ENCODE measurements around the gene ZMYND19. TPM values are rescaled to one million over a fixed set of nuclear protein-coding genes. Genes with fewer than 3 reads are reported as not detected.

The ZMYND19 gene
- total and polyA plus RNA-seq, 2 of the 4 experiments (the other 2 are of a cell fraction), result 14.3 to 21.4 TPM

GRCh38 chr9:137613259-137613658, 22.9 kb upstream of the ZMYND19 start (continued):
- TF ChIP-seq USF2 (IDR thresholded peaks at IDR 0.05; ENCODE audit: low read depth, low read length), result no peak

GRCh38 chr9:137612741-137613142, 22.4 kb upstream of the ZMYND19 start:
- ChIA-PET POLR2A (ENCODE audit: unreplicated experiment) (no interaction called here), CTCF (no interaction called here)
- H2BK5ac ChIP-seq (ENCODE audit: low read depth, low read length, poor library complexity, severe bottlenecking), result peak overlapping the region; percentile 91
- no peaks in the 10 kb centered on the region for H3K27me3 ChIP-seq (ENCODE audit: control insufficient read depth, insufficient read depth, low read length)
- intact Hi-C loops (cut with micrococcal nuclease), result no loop called here
- H3K23ac ChIP-seq (ENCODE audit: low read depth, low read length), result 0 out of 2 replicates have a peak overlapping the region, but pooled peaks have one; percentile 40
- peak overlapping the region; percentile 80 for H2AFZ ChIP-seq (replicated peaks; ENCODE audit: low read length, poor library complexity)
- H4K8ac ChIP-seq (ENCODE audit: low read depth in 2 of 2, low read length in 2 of 2), result peak overlapping the region; percentile 56 to 84; a peak in 3 of 4 replicates
- in situ Hi-C loops (cut with MboI; ENCODE audit: low sequenced_read_pairs), result no loop called here
- H3K36me3 ChIP-seq (ENCODE audit: control insufficient read depth, insufficient read depth, low read length), result peaks cover 26% of the 10 kb centered on the region
- H3K4ac ChIP-seq (ENCODE audit: low read depth, low read length), result peak overlapping the region; percentile 71
- H2BK20ac ChIP-seq (ENCODE audit: low read depth, low read length), result no peak overlapping the region; the same call in 1 of the 2 replicates
- peaks cover 29% of the 10 kb centered on the region for H3K9me1 ChIP-seq (ENCODE audit: insufficient read depth, low read length)
- ATAC-seq (ENCODE audit: low read depth) (no peak), DNase-seq (no peak)
- peak overlapping the region; percentile 36 for H2BK120ac ChIP-seq (ENCODE audit: low read depth, low read length)
- H4K91ac ChIP-seq (ENCODE audit: insufficient read depth, low read depth, low read length), result no peak overlapping the region; the same call in 1 of the 2 replicates
- peak overlapping the region; percentile 39; the same call in 1 of the 2 replicates for H3K27ac ChIP-seq (ENCODE audit: insufficient read depth, low read length)
- H3K4me1 ChIP-seq (ENCODE audit: control insufficient read depth, insufficient read depth, low read length), result peaks cover 16% of the 10 kb centered on the region
- H3K79me1 ChIP-seq (ENCODE audit: low read depth in 1 of 2, low read length in 2 of 2), result peaks cover 23 to 59% of the 10 kb centered on the region in 2 experiments
- H4K5ac ChIP-seq (ENCODE audit: low read depth, low read length), result 0 out of 2 replicates have a peak overlapping the region, but pooled peaks have one; percentile 77
- H3K4me2 ChIP-seq (ENCODE audit: low read depth, low read length), result no peak overlapping the region
- no peak overlapping the region; the same call in 2 of the 3 replicates for H2BK15ac ChIP-seq (ENCODE audit: low read depth, low read length)
- H4K20me1 ChIP-seq (ENCODE audit: insufficient read depth, low read length), result peaks cover 18% of the 10 kb centered on the region
- no peaks in the 10 kb centered on the region for H3K9me3 ChIP-seq (ENCODE audit: control insufficient read depth, insufficient read depth, low read length)
- H3K56ac ChIP-seq (ENCODE audit: extremely low read depth, insufficient read depth, low read length), result no peak overlapping the region
- peak overlapping the region; percentile 99 for H2AK9ac ChIP-seq (replicated peaks; ENCODE audit: low read depth, low read length, poor library complexity)
- H3K9ac ChIP-seq (ENCODE audit: low read depth, low read length), result peak overlapping the region; percentile 2; the same call in 1 of the 2 replicates
- dilution Hi-C loops (cut with HindIII; ENCODE audit: low sequenced_read_pairs, unreplicated experiment), result no loop called here
- peak overlapping the region; percentile 76; the same call in 1 of the 2 replicates for H3K14ac ChIP-seq (replicated peaks; ENCODE audit: low read depth, low read length)
- no TSS peak for BruUV-seq (replicated peaks)
- H3K4me3 ChIP-seq (ENCODE audit: insufficient read depth, low read depth, low read length), result no peak overlapping the region
- peak overlapping the region; percentile 97 for H2AK5ac ChIP-seq (ENCODE audit: low read depth, low read length)
- H3K18ac ChIP-seq (ENCODE audit: low read depth, low read length), result no peak overlapping the region
- 80% methylated on average over 2 of the region's 8 CpGs; no CpG with 5 or more reads in 1 of the 2 experiments for WGBS, 2 experiments (ENCODE audit: extremely low coverage in 2 of 2, insufficient read length in 1 of 2)
- TF ChIP-seq RFX5 (IDR thresholded peaks at IDR 0.05; ENCODE audit: low read depth, low read length) (no peak), SMC3 (IDR thresholded peaks at IDR 0.05; ENCODE audit: low read depth, low read length) (no peak), RAD21 (IDR thresholded peaks at IDR 0.05; ENCODE audit: low read length) (no peak), MAFK (IDR thresholded peaks at IDR 0.05; ENCODE audit: low read depth, low read length) (no peak), BHLHE40 (IDR thresholded peaks at IDR 0.05; ENCODE audit: low read depth, low read length) (no peak), CTCF (conservative IDR thresholded peaks at IDR 0.05; ENCODE audit: low read depth, low read length) (no peak), FOS (IDR thresholded peaks at IDR 0.05; ENCODE audit: low read depth, low read length) (no peak), MAZ (IDR thresholded peaks at IDR 0.05; ENCODE audit: borderline replicate concordance, low read depth, low read length) (no peak), USF2 (IDR thresholded peaks at IDR 0.05; ENCODE audit: low read depth, low read length) (no peak), CHD1 (IDR thresholded peaks at IDR 0.05; ENCODE audit: low read depth, low read length) (no peak), RCOR1 (IDR thresholded peaks at IDR 0.05; ENCODE audit: insufficient replicate concordance, low read length) (no peak), CEBPB (IDR thresholded peaks at IDR 0.05; ENCODE audit: low read depth, low read length) (no peak)
